ENCODE results near the gene NUP98. TPM values are rescaled to one million over a fixed set of nuclear protein-coding genes. Genes with fewer than 3 reads are reported as not detected.

Gene NUP98
- total and polyA plus RNA-seq, 9 donors, result 38.5 to 126 (median 77.6) TPM

GRCh38 chr11:3834664-3835461 lies 37.5 kb upstream of the NUP98 start:
- WGBS, 3 donors, result 76 to 81% (median 80%) methylated on average over 7 of the region's 7 CpGs
- intact Hi-C loops (cut with DNase I), result loop anchor here in 1 of 4 donors (5.0 kb wide), 1 partner anchor 38 kb away; the partner anchor contains the start of gene NUP98
- Histone ChIP-seq H3K36me3 (no peaks in the 10 kb centered on the region), H3K4me1 (ENCODE audit: insufficient read depth) (peaks cover 17% of the 10 kb centered on the region), H3K9me3 (no peaks in the 10 kb centered on the region), H3K27ac (no peak overlapping the region), H3K27me3 (no peaks in the 10 kb centered on the region), H3K4me3 (no peak overlapping the region)
- no peak for DNase-seq
- TF ChIP-seq EP300 (IDR thresholded peaks at IDR 0.05) (no peak), POLR2A (IDR thresholded peaks at IDR 0.05) (no peak), CTCF (IDR thresholded peaks at IDR 0.05) (no peak)

GRCh38 chr11:3834349-3834663 lies 37.0 kb upstream of the NUP98 start:
- Histone ChIP-seq H3K4me1 (ENCODE audit: insufficient read depth) (peaks cover 14% of the 10 kb centered on the region), H3K9me3 (no peaks in the 10 kb centered on the region), H3K36me3 (no peaks in the 10 kb centered on the region), H3K4me3 (no peak overlapping the region), H3K27ac (no peak overlapping the region), H3K27me3 (no peaks in the 10 kb centered on the region)
- WGBS, 3 donors, result 69 to 76% (median 72%) methylated on average over 4 of the region's 4 CpGs
- no peak for TF ChIP-seq CTCF (IDR thresholded peaks at IDR 0.05)
- TF ChIP-seq POLR2A (IDR thresholded peaks at IDR 0.05), result no peak
- TF ChIP-seq EP300 (IDR thresholded peaks at IDR 0.05), result no peak
- no peak for DNase-seq
- intact Hi-C loops (cut with DNase I), result no loop called here

GRCh38 chr11:3833449-3833848 lies 36.1 kb upstream of the NUP98 start:
- DNase-seq, result no peak
- intact Hi-C loops (cut with DNase I), result no loop called here
- no peak for TF ChIP-seq EP300 (IDR thresholded peaks at IDR 0.05)
- no peak for TF ChIP-seq POLR2A (IDR thresholded peaks at IDR 0.05)
- no peak for TF ChIP-seq CTCF (IDR thresholded peaks at IDR 0.05)
- 84 to 86% (median 86%) methylated on average over 2 of the region's 2 CpGs for WGBS, 3 donors
- Histone ChIP-seq H3K27me3 (no peaks in the 10 kb centered on the region), H3K4me1 (ENCODE audit: insufficient read depth) (peaks cover 14% of the 10 kb centered on the region), H3K4me3 (no peak overlapping the region), H3K27ac (no peak overlapping the region), H3K9me3 (no peaks in the 10 kb centered on the region), H3K36me3 (no peaks in the 10 kb centered on the region)

- H3K4me1 ChIP-seq (ENCODE audit: insufficient read depth), result peaks cover 14% of the 10 kb centered on the region
- no peak for DNase-seq
- intact Hi-C loops (cut with DNase I), result no loop called here
- H3K4me3 ChIP-seq, result no peak overlapping the region
- WGBS, 3 donors, result 94 to 100% (median 95%) methylated on average over 2 of the region's 2 CpGs
- TF ChIP-seq CTCF (IDR thresholded peaks at IDR 0.05) (no peak), EP300 (IDR thresholded peaks at IDR 0.05) (no peak), POLR2A (IDR thresholded peaks at IDR 0.05) (no peak)
- no peaks in the 10 kb centered on the region for H3K9me3 ChIP-seq
- no peaks in the 10 kb centered on the region for H3K36me3 ChIP-seq
- no peaks in the 10 kb centered on the region for H3K27me3 ChIP-seq
- no peak overlapping the region for H3K27ac ChIP-seq
Observed at GRCh38 chr11:3832816-3833215, 35.5 kb upstream of the NUP98 start.

All from ovary (tissue), 9 donors.